Measurements from ENCODE around the gene KCNMA1.

KCNMA1 gene

DNA sequence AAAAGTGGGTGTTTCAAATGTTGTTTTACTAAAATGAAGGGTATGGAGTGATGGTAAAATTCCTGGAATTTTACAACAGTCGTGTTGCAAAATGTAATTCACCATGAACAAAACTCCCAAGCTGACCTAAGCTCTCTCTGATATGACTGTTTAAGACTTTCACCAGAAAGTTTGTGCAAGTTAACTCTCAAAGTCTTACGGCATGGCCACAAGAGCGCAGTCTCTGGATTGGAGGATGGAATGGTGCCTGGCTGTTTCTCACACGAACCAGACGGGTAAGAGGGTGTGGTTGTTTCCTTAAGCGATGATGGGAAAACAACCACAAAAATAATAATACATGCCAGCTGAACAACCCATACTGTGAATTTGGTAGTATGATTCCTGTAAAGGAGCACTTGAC lies 662.5 kb downstream of the KCNMA1 start:
- Histone ChIP-seq H3K36me3 (ENCODE audit: control insufficient read depth, low read depth, low read length) (no peaks in the 10 kb centered on the region), H3K4me3 (ENCODE audit: low read length) (no peak overlapping the region), H3K4me1 (ENCODE audit: control insufficient read depth, low read depth, low read length) (no peaks in the 10 kb centered on the region), H3K27me3 (ENCODE audit: control insufficient read depth, insufficient read depth, low read length) (no peaks in the 10 kb centered on the region), H3K27ac (ENCODE audit: low read length) (no peak overlapping the region), H3K9ac (ENCODE audit: low read length) (no peak overlapping the region), H3K9me3 (ENCODE audit: control insufficient read depth, low read depth, low read length) (no peaks in the 10 kb centered on the region)

- Histone ChIP-seq H3K4me3 (ENCODE audit: low read length) (no peak overlapping the region), H3K9me3 (ENCODE audit: control insufficient read depth, low read depth, low read length) (no peaks in the 10 kb centered on the region), H3K27me3 (ENCODE audit: control insufficient read depth, insufficient read depth, low read length) (no peaks in the 10 kb centered on the region), H3K9ac (ENCODE audit: low read length) (no peak overlapping the region), H3K36me3 (ENCODE audit: control insufficient read depth, low read depth, low read length) (no peaks in the 10 kb centered on the region), H3K4me1 (ENCODE audit: control insufficient read depth, low read depth, low read length) (no peaks in the 10 kb centered on the region), H3K27ac (ENCODE audit: low read length) (no peak overlapping the region)
These were observed 663.5 kb downstream of the KCNMA1 start for GRCh38 chr10:76974017-76974691.

- H3K27me3 ChIP-seq (ENCODE audit: control insufficient read depth, insufficient read depth, low read length): no peaks in the 10 kb centered on the region
- H3K36me3 ChIP-seq (ENCODE audit: control insufficient read depth, low read depth, low read length): no peaks in the 10 kb centered on the region
- no peak overlapping the region for H3K27ac ChIP-seq (ENCODE audit: low read length)
- H3K9me3 ChIP-seq (ENCODE audit: control insufficient read depth, low read depth, low read length): no peaks in the 10 kb centered on the region
- no peaks in the 10 kb centered on the region for H3K4me1 ChIP-seq (ENCODE audit: control insufficient read depth, low read depth, low read length)
- H3K4me3 ChIP-seq (ENCODE audit: low read length): no peak overlapping the region
- no peak overlapping the region for H3K9ac ChIP-seq (ENCODE audit: low read length)
These were observed 664.3 kb downstream of the KCNMA1 start for GRCh38 chr10:76973091-76974016.

DNA sequence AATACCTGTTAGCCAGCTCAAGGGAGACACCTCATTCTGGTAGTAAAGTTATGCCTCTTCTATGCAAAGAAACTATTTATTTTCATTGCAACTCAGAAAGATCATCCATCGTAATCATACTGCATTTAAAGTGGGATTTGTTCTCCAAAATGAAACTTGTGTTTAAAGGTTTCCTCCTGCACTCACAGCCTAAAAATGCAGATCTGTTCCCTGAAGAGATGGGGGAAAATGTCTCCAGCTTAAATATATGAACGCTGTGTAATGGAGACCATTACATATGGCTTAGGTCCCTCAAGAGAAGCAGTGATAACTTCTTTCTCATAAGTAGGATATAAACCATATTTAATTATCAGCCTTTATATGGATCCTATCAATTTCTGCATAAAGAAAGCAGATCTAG lies 665.1 kb downstream of the KCNMA1 start:
- Histone ChIP-seq H3K27ac (ENCODE audit: low read length) (no peak overlapping the region), H3K27me3 (ENCODE audit: control insufficient read depth, insufficient read depth, low read length) (no peaks in the 10 kb centered on the region), H3K4me3 (ENCODE audit: low read length) (no peak overlapping the region), H3K9me3 (ENCODE audit: control insufficient read depth, low read depth, low read length) (no peaks in the 10 kb centered on the region), H3K36me3 (ENCODE audit: control insufficient read depth, low read depth, low read length) (no peaks in the 10 kb centered on the region), H3K4me1 (ENCODE audit: control insufficient read depth, low read depth, low read length) (no peaks in the 10 kb centered on the region), H3K9ac (ENCODE audit: low read length) (no peak overlapping the region)

DNA sequence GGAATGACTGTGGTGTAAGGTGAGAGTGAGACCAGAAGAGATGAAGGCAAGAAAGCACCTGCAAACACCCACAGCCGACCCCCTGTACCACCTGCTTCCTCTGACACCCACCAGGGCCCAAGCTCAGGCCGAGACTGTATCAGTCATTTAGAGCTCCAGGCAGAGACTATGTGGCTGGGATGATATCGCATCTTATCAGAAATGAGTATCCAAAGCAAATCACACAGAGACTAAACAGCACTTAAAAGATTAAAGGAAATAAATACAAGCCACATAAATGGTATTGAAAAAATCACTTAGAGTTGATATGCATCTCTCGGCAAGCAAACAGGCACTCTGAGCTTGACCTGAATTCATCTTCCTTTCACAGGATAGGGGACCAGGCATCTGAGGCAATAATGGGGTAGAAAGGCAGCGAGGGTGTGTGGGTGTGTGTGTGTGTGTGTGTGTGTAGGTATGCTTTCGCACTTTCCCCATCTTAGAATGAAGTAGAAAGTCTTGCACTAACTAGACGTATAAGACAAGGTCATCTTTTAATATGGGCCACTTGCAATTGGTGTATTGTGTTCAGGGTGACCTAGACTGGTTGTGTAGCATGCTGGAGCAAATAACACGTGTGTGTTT lies 665.9 kb downstream of the KCNMA1 start:
- no peak overlapping the region for H3K9ac ChIP-seq (ENCODE audit: low read length)
- no peak overlapping the region for H3K27ac ChIP-seq (ENCODE audit: low read length)
- no peaks in the 10 kb centered on the region for H3K9me3 ChIP-seq (ENCODE audit: control insufficient read depth, low read depth, low read length)
- no peaks in the 10 kb centered on the region for H3K4me1 ChIP-seq (ENCODE audit: control insufficient read depth, low read depth, low read length)
- no peaks in the 10 kb centered on the region for H3K27me3 ChIP-seq (ENCODE audit: control insufficient read depth, insufficient read depth, low read length)
- H3K36me3 ChIP-seq (ENCODE audit: control insufficient read depth, low read depth, low read length): no peaks in the 10 kb centered on the region
- no peak overlapping the region for H3K4me3 ChIP-seq (ENCODE audit: low read length)

DNA sequence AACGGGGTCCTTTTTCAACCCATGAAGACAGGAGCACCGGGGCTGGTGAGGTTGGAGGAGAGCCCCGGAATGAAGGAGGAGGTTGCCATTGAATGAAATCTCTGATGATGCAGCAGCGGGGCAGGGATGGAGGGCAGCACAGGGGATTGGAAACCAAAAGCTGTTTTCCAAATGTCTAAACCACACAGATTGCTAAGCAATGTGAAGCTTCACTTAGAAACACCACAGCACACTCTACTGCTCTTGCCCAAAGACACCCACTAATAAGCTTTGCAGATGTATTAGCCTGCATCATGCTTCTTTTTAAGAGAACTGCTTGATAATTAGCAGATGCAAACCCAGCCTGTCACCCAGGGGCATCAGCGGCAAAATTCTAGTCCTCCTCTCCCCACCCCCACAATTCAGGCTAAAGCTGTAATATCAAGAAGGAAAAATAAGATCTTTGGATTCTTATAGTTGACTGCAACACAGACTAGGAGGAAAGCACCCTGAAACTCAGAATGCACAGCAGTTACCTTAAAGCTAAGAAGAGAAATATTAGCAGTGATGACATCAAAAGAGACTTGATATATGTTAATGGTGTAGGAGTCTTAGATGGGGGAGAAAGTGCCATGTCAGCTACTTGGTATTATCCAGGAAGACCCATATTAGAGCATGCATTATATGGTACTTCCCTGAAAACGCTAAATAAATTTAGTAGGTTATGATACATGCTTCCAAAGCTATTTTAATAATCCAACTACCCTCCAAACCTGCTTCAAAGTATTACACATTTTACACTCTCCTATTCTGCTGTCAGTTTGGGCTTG lies 666.7 kb downstream of the KCNMA1 start:
- H3K4me3 ChIP-seq (ENCODE audit: low read length): no peak overlapping the region
- H3K9ac ChIP-seq (ENCODE audit: low read length): no peak overlapping the region
- no peaks in the 10 kb centered on the region for H3K4me1 ChIP-seq (ENCODE audit: control insufficient read depth, low read depth, low read length)
- H3K9me3 ChIP-seq (ENCODE audit: control insufficient read depth, low read depth, low read length): no peaks in the 10 kb centered on the region
- H3K36me3 ChIP-seq (ENCODE audit: control insufficient read depth, low read depth, low read length): no peaks in the 10 kb centered on the region
- H3K27me3 ChIP-seq (ENCODE audit: control insufficient read depth, insufficient read depth, low read length): no peaks in the 10 kb centered on the region
- no peak overlapping the region for H3K27ac ChIP-seq (ENCODE audit: low read length)

GRCh38 chr10:76969366-76969948 lies 668.2 kb downstream of the KCNMA1 start:
- no peaks in the 10 kb centered on the region for H3K27me3 ChIP-seq (ENCODE audit: control insufficient read depth, insufficient read depth, low read length)
- H3K9ac ChIP-seq (ENCODE audit: low read length): no peak overlapping the region
- H3K9me3 ChIP-seq (ENCODE audit: control insufficient read depth, low read depth, low read length): no peaks in the 10 kb centered on the region
- H3K27ac ChIP-seq (ENCODE audit: low read length): no peak overlapping the region
- H3K4me1 ChIP-seq (ENCODE audit: control insufficient read depth, low read depth, low read length): no peaks in the 10 kb centered on the region
- H3K4me3 ChIP-seq (ENCODE audit: low read length): no peak overlapping the region
- H3K36me3 ChIP-seq (ENCODE audit: control insufficient read depth, low read depth, low read length): no peaks in the 10 kb centered on the region

- Histone ChIP-seq H3K9ac (ENCODE audit: low read length) (no peak overlapping the region), H3K27ac (ENCODE audit: low read length) (no peak overlapping the region), H3K4me1 (ENCODE audit: control insufficient read depth, low read depth, low read length) (no peaks in the 10 kb centered on the region), H3K4me3 (ENCODE audit: low read length) (no peak overlapping the region), H3K27me3 (ENCODE audit: control insufficient read depth, insufficient read depth, low read length) (no peaks in the 10 kb centered on the region), H3K9me3 (ENCODE audit: control insufficient read depth, low read depth, low read length) (no peaks in the 10 kb centered on the region), H3K36me3 (ENCODE audit: control insufficient read depth, low read depth, low read length) (no peaks in the 10 kb centered on the region)
These were observed 669.1 kb downstream of the KCNMA1 start for GRCh38 chr10:76968483-76968882.

DNA sequence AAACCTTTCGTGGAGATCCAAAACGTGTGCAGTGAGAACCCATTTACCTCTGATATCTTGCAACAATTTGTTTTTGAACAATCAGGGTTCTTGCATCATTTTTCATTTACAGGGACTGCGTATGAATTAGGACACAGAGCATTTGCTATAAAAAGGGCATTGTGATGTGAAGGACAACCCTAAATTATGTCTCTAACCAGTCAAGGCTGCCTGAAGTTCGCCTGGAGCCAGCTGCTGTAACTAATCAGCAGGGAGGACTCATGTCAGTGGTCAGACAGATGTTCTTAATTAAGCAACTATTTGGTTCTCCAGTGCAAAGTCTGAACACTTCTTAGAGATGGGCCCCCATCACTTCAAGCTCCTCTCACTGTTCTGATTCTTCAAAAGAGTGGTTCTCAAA lies 674.8 kb downstream of the KCNMA1 start:
- H3K27ac ChIP-seq (ENCODE audit: low read length): no peak overlapping the region
- no peaks in the 10 kb centered on the region for H3K27me3 ChIP-seq (ENCODE audit: control insufficient read depth, insufficient read depth, low read length)
- H3K36me3 ChIP-seq (ENCODE audit: control insufficient read depth, low read depth, low read length): no peaks in the 10 kb centered on the region
- H3K9me3 ChIP-seq (ENCODE audit: control insufficient read depth, low read depth, low read length): no peaks in the 10 kb centered on the region
- H3K4me1 ChIP-seq (ENCODE audit: control insufficient read depth, low read depth, low read length): no peaks in the 10 kb centered on the region
- no peak overlapping the region for H3K9ac ChIP-seq (ENCODE audit: low read length)
- no peak overlapping the region for H3K4me3 ChIP-seq (ENCODE audit: low read length)

DNA sequence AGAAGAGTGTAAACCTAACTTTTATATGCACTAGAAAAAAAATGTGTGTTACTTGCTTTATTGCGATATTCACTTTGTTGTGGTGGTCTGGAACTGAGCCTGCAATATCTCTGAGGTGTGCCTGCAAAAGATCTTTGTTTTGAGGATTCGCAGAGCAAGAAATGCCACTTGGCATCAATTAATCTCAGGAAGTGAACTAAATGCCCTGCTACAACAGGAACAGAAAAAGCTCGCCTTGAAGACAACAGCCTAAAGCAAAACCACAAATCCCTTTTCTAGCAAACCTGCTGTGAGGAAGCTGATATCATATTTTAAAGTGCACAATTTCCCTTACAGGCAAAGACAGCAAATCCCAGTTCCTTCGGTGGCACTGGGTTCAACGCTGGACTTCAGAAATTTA lies 675.8 kb downstream of the KCNMA1 start:
- no peak overlapping the region for H3K9ac ChIP-seq (ENCODE audit: low read length)
- no peaks in the 10 kb centered on the region for H3K4me1 ChIP-seq (ENCODE audit: control insufficient read depth, low read depth, low read length)
- H3K36me3 ChIP-seq (ENCODE audit: control insufficient read depth, low read depth, low read length): no peaks in the 10 kb centered on the region
- no peak overlapping the region for H3K27ac ChIP-seq (ENCODE audit: low read length)
- H3K27me3 ChIP-seq (ENCODE audit: control insufficient read depth, insufficient read depth, low read length): no peaks in the 10 kb centered on the region
- H3K9me3 ChIP-seq (ENCODE audit: control insufficient read depth, low read depth, low read length): no peaks in the 10 kb centered on the region
- no peak overlapping the region for H3K4me3 ChIP-seq (ENCODE audit: low read length)

DNA sequence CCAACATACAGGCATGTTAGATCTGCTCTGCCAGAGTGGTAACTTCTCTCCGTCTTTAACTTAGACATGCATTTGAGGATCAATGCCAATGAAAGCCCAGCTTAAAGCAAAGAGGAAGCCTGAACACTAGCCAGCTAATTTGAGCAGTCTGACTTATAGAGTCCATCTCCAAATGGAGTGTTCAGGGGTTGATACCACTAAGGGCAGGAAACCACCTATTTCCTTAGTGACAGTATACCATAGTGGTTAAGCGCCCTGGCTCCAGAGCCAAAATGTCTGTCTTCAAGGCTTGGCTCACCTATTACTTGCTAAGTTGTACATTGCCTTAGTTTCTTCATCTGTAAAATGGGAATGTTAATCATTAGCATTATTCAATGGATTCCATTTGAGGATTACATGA lies 678.5 kb downstream of the KCNMA1 start:
- Histone ChIP-seq H3K27ac (ENCODE audit: low read length) (no peak overlapping the region), H3K27me3 (ENCODE audit: control insufficient read depth, insufficient read depth, low read length) (no peaks in the 10 kb centered on the region), H3K4me3 (ENCODE audit: low read length) (no peak overlapping the region), H3K4me1 (ENCODE audit: control insufficient read depth, low read depth, low read length) (no peaks in the 10 kb centered on the region), H3K36me3 (ENCODE audit: control insufficient read depth, low read depth, low read length) (no peaks in the 10 kb centered on the region), H3K9me3 (ENCODE audit: control insufficient read depth, low read depth, low read length) (no peaks in the 10 kb centered on the region), H3K9ac (ENCODE audit: low read length) (no peak overlapping the region)

All from iPS-18a (cell line).